ENCODE results near the gene ST6GAL2.

Gene ST6GAL2, protein sequence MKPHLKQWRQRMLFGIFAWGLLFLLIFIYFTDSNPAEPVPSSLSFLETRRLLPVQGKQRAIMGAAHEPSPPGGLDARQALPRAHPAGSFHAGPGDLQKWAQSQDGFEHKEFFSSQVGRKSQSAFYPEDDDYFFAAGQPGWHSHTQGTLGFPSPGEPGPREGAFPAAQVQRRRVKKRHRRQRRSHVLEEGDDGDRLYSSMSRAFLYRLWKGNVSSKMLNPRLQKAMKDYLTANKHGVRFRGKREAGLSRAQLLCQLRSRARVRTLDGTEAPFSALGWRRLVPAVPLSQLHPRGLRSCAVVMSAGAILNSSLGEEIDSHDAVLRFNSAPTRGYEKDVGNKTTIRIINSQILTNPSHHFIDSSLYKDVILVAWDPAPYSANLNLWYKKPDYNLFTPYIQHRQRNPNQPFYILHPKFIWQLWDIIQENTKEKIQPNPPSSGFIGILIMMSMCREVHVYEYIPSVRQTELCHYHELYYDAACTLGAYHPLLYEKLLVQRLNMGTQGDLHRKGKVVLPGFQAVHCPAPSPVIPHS

DNA sequence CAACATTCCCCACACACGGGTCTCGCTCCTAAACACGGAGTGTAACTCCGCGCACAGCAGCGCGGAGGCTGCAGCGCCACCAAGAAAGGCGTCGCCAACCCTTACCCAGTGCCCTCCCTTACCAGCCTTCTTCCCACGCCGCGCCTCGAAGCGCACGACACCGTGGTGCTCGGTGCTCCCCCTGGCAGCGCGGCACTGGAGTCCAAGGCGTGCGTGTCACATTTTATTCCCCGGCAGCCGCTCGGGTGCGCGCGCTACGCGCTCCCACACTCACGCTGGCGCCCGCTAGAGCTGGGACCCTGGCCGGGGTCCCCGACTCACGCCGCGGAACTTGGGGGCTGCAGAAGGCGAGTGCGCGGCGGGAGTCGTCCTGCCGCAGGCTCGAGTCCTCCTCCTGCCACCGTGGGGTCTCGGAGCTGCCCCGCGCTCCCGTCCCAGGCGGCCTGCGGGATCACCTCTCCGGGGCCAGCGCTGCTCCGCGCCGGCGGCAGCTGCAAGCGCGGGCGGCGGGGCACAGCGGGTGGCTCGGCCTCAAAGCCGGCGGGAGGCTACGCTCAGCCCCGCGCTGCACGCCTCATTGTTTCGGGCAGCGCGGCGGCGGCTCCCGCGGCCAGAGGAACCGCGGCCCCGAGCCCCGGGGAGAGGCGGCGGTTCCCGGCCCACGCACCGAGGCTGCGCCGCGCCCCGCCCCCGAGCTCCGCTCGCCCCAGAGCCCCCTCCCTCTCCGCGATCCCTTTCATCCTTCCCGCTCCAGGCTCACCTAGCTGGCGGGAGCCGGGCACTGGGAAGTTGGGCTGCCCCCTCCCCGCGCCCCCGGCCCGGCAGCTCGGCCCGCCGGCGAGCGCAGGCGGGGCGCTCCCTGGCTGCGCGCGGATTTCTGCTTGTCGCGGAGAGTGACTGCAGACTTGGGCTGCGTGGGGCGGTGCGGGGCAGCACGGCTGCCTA, at the start of gene ST6GAL2:
Gene ST6GAL2 (minus strand): TSS at position 197 of the 945 bp plus-strand sequence. CDS start 42,190 bp downstream, outside the sequence.
- no peak for DNase-seq

DNA sequence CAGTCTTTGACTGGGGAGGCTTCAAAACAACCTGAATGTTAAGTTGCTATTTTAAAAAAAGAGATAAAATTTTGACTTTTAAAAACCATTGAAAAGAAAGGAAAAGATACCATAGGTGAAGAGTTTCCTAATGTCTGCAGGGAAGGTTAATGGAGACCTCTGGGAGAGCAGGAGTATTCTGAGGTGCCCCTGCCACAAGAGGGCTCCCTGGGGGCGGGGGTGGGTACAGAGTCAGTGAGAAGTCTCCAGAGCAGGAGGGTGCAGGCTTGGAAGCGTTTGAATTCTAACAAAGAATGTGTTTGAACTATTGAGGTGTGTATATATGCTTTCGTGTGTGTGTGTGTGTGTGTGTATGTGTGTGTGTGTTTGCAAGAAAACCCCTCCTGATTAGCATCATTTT, 46.7 kb upstream of the ST6GAL2 start:
- DNase-seq: no peak

DNA sequence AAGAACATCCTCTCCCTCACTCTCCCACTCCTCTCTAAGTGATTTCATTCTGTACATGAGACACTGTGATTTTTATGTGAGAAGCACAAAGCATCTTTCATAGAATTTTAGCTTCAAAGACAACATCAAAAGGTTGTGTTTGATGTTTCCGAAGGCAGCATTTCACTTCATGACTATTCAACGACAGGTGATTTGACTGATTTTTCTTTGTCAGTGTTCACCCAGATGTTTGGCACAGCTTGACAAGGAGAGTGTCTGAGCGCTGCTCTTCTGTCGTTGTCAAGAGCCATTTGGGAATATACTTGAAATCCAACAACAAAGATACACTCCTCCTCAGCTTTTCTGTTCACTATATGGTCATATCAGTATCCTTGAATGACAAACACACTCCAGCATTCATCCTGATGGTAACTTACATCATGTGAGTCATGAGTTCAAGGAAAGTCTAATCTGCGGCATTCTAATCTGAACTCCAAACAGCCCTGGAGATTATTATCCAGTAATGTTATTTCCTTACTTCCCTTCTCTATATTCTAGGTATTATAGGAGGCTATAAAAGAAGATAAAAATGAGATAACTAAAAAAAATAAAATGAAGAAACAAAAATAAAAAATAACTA, 45.9 kb upstream of the ST6GAL2 start:
- no peak for DNase-seq

DNA sequence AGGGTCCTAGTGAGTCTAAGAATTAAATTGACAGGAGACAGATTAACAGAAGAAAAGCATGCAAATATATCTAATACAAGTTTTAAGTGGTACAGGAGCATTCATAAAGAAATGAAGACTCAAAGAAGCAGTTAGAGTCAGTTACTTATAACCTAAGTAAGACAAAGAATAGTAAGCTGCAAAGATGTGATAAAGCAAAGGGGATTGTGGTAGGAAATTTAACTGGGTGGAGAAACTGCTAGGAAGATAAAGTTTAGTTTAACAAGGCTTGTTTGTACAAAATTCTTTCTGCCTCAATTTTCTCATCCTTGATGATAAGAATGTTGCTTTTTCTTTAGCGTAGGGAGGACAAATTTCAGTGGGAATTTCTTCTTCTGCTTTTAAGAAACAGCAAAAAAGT, 35.5 kb upstream of the ST6GAL2 start:
- no peak for DNase-seq

DNA sequence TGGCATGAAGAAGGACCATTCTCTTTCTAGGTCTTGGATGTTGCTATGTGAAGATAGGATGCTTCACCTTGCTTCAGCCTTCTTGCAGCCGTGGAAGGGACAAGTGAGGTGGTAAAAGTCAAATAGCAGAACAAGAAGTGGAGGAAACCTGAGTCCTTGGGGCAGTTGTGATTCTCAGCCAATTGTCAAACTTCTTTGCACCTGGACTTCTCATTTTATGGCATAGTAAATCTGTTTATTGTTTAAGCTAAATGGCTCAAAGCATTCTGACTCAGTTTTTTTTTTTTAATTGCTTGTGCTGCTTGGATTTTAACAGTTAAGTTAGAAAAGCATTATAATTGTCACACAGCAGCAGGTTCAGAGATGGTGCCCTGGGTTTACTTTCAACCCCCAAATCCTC, 33.0 kb upstream of the ST6GAL2 start:
- no peak for DNase-seq

DNA sequence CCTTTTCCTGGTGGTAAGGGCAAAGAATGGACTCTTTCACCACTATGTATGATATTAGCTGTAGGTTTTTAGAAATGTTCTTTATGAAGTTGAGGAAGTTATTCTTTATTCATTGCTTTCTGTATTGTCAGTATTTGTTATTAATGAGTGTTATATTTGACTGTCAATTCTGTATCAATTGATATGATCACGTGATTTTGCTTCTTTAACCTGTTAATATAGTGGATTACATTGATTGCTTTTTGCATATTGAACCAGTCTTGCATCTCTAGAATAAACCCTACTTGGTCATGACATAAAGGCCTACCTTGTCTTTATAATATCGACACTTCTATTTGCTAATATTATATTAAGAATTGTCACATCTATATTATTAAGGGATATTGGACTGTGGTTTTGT, 18.3 kb upstream of the ST6GAL2 start:
- no peak for DNase-seq

DNA sequence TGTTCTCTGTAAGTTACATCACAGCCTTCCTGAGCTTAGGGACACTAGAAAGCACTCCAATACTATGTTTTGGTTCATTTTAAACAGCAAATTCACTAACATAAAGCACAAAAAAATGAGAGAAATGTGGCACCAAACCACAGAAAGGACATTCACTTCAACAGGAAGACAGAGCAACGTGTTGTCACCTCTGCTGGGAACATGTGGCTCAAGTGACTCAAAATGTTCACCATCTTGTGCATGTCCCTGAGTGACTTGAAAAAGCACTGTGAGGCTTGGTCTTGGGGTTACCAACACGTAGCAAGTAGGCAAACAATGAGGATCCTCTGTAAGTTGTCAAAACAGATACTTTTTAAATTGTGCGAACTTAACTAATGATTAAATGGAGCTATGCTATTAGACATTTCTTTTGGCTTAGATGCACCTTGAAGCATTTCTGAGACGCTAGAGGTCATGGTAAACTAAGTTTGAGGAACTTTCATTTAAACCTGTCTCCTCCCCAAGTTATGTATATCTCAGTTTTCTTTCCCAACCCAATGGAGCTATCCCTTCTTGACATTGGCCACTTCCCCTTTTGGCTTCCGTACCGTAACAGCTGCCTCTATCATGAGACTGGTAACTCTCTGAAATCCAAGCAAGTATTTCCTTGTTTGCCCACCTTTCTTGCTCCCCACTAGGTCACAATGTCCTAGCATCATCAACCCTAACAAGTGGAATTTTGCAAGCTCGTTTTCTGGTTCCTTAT, 14.0 kb upstream of the ST6GAL2 start:
- no peak for DNase-seq

DNA sequence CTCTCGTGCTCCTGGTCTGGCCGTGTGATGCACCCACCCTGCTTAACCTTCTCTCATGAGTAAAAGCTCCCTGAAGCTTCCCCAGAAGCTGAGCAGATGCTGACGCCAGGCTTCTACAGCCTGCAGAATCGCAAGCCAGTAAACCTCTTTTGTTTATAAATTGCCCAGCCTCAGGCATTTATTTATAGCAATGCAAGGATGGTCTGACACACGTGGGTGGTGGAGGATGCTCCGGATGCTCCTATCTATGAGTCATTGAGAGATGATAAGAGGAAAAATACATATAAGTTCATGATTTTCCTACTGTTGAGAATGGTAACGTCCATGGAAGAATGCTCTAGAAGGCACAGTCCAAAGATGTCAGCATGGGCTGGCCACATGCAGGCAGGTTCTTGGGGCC, 8.6 kb upstream of the ST6GAL2 start:
- no peak for DNase-seq

DNA sequence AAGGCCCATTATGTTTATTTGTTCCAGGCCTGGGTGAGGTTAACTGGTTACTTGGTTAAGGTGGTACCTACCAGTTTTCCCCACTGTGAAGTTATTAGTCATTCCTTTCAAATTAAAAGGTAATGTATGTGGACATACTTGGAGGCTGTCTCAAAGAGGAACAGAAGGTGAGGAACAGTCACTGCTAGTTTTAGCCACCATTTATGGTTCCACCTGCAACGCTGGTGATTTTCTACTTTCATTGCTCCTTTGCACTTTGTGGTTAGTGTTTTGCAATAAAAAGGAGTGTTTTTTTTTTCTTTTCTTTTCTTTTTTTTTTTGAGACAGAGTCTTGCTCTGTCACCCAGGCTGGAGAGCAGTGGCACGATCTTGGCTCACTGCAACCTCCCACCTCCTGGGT, 6.1 kb upstream of the ST6GAL2 start:
- no peak for DNase-seq

DNA sequence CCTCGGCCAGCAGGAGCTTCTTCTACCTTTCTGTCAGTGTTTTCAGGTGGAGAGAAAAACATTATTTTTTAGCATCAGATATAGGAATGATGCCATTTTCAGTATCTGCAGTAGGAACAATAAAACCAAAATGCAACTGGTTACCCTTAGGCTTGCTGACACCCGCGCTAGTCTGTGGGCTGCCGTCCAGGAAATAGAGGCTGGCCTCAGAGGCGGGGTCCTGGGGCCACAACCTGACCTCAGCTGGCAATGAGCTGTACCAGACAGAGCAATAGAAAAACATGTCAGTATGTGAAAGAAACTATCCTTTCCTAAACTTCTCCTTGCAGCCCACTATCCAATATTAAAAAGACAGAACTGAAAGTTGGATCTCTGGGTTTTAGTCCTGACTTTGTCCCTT, 4.6 kb upstream of the ST6GAL2 start:
- DNase-seq: no peak

DNA sequence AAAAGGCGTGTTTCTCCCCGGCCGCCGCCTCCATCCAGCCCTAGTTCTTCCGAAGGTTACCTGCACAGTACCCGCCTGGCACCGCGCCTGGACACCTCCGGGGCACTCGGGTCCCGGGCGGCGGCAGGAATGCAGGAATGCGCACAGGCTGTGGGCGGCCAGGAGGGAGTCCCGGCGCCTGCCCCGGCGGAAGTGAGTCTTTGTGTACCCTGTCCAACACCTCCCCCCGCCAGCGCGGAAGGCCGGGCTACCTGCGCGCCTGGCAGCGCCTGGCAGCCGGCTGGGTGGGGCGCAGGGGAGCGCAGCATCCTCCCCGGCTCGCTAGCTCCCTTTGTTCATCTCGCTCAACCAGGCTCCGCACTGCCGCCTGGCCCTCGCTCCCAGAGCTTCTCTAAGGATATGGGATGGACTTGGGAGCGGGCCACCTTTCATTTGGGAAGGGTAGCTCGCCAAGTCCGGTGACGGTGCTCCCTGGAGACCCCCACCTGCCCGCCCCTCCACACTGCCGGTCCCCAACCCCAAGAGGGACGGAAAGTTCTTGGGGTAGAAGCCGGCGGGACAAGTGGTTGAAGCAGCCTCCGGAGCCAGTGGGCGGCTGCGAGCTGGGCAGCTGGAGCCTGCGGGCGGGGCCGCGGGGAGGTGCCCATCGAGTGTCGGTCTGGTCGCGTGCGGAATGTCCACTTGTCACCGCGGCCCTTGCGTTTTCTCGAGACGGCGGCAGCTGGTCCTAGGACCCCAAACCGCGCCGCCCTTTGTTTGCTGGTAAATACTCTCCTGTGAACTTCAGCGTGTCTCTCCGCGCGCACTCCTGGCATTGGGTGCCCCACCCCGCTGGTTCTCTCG, 1.2 kb upstream of the ST6GAL2 start:
- no peak for DNase-seq

DNA sequence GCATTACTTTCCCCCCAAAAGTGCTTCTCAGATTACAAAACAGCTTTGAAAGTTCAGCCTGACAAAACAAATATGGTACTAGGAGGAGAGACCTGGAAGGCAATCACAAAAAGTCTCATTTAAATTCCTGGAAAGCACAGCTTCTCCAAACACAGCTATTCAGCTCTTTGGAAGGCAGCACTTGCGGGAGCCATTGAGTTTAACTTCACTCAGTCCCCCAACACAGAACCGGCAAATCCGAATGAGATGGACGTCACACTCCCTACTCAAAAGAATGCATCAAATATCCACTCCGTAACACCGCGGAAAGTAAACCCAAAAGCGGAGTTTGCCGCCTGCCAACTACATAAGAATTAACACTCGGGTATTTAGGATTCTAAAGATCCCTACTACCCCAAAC, 638 bp downstream of the ST6GAL2 start:
- no peak for DNase-seq

DNA sequence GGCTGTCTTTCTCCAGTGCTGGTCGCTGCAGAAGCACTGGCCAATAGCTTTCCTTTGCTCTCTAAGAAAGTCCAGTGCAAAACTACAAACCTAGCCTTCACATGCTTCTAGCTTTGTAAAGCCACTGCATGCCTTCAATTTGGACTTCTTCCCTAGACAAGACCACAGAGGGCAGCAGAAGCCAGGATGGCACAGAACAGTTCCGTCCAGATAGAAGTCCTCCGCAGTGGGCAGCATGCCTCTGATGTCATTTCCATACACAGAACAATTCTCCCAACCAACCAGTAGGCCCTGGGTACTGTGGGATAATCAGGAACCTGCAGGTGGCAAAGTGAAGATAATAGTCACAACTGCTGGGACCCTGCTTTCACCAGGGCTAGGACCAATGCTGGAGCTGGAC, 3.3 kb downstream of the ST6GAL2 start:
- no peak for DNase-seq

DNA sequence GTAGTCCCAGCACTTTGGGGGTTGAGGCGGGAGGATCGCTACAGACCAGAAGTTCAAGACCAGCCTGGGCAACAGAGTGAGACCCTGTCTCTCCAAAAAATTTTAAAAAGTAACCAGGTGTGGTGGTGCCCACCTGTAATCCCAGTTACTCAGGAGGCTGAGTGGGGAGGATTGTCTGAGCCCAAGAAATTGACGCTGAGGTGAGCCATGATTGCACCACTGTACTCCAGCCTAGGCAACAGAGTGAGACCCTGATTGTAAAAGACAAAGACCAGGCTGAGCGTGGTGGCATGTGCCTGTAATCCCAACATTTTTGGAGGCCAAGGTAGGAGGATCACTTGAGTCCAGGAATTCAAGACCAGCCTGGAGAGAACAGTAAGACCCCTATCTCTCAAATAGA, 7.8 kb downstream of the ST6GAL2 start:
- DNase-seq: no peak

DNA sequence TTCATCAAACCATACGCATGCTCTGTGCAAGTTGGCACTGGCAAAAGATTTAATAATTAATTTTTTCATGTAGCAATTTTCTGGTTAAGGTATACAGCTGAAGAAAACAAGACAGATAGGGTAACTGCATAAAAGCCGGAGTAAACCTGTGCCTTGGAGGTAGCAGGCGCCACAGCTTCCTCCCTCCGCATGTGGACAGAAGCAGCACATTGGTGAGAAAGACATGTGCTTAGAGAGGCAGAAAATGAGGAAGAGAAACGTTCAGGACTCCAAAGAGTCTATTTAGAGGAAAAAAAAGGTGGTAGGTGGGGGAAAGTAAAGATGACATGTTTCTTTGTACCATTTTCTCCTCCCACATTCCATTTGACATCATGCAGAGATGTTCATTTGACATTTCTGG, 9.3 kb downstream of the ST6GAL2 start:
- DNase-seq: no peak

DNA sequence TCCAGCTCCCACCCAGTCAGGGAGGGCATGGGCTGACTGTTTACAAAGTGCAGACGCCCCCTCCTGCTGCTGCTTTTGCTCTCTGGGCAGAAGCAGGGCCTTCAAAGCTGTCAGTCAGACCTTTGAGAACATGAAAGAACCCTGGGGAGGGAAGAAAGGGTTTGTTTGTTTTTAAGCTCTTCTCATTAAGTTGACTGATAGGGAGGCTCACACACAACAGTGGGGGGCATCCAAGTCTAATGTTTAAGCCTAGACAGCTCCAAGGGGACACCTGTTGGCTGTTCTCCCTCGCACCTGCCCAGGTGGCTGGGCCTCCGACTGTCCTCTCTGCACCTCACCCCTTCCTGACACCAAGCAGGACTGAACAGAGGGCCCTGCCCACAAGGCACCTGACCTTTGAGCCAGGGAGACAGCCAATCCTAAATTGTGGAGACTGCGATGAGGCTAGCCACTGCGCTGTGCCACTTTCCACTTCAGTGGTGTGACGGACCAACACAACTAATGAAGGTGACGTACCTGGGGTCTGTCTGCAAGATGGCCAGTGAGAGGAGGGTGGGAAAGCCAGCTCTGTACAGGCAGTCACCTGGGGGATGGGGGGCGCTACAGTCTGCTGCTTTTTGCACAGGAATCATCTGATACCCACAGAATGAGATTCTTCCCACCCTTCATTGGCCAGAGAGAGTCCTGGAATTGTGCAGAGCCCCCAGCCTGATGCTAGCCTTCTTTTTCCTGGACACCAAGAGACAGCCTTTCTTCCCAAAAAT, 16.3 kb downstream of the ST6GAL2 start:
- no peak for DNase-seq

DNA sequence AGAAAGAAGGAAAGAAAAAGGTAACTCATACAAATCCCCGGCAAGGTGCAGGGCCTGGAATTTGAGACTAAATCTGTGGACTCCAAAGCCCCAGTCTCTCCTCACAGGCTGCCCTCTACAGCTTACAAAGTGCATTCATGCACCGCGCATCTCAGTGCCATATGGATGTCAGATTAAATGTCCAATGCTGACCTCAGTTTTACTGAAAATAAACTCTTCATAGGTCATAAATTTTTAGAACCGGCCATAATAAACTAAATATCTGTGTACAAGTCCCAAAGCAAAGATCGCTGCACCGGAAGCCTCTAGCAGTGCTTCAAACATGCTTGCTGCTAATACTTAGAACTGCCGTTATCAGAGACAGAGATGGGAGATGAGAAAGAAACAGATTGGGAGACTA, 17.7 kb downstream of the ST6GAL2 start:
- no peak for DNase-seq

DNA sequence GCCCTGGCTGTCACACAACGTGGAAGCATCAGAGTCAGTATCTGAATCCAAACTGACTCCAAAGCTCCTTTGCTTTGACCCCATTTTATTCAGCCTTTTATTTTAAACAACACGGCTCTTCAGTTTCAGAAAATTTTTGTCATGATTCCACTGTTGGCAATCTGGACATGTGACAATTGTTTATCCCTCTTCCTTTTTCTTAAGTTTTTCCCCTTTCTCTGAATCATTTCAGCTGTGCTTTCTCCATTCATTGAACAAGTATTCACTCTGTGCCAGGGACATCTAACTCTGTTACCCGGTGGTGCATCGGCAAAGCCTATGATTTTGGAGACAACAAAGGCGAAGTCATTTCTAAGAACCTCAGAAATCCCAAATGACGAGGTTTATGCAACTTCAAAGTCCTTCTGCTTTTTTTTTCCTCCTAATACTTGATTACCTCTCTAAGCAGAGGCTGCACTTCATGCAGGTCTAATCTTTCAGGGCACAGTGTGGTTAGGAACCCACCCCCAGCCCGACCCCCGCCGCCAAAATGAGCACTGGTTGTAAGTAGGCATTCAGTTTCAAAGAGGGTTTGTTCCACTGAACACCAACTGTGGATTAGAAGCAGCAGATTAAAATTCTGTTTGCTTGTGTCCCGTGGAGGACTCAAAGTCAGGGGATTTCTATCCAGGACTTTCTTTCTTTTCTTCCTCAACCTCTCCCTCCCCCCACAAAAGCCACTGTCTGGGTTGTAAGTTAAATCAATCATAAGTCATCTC, 18.6 kb downstream of the ST6GAL2 start:
- DNase-seq: no peak

DNA sequence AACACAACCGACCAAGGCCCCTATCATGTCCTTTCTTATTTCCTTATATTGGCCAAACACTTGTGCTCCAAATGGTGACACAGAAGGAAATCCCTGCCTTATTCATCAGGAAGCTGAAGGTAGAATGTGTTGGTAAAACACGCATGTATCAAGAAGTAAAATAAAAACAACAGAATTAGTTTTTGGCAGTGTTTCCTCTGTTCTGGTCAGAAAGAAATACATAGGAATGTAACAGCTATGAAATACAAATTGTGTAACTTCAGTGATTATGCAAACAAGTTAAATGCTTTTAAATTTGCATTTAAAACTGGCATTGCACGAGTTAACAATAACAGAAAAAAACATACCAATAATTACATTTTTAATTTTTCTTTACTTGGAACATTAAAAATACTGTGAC, 19.3 kb downstream of the ST6GAL2 start:
- no peak for DNase-seq

DNA sequence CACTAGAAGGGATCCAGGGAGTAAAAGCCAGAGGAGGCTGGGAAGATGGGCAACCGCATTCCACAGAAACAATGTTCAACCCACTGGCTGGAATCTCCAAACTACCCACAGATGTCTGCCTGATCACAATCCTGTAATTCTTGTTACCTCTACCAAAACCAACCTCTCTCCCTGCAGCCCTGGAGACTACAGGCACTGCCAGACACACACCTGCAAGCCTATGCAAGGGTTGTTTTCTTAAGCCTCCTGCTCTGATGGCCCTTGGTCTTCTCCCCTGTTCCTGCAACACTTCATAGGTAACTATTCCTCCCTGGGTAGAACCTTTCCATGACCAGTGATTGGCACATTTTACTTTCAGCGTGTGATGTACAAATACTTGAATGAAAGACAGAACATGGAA, 21.9 kb downstream of the ST6GAL2 start:
- DNase-seq: no peak

All from GF-D8 (cell line).